GM13976 (cell line): ENCODE results near the gene AKT2.

Experiments
- DNase-seq: peaks from one replicate; pipeline ENCODE4 v3.0.0; 2012; ENCODE audit warnings: low spot score
- CTCF ChIP-seq: IDR thresholded peaks from 2 replicates; pipeline ENCODE4 v1.5.1; 2012; ENCODE audit warnings: borderline replicate concordance, mild to moderate bottlenecking; ENCODE audit not compliant: insufficient read depth; ENCODE audit errors: extremely low read depth, missing control alignments, control extremely low read depth
- in situ Hi-C: fragments of 300-500 bp; cut with MboI; formaldehyde crosslinking; loops from one replicate; pipeline ENCODE4 v1.12.0; 2022; ENCODE audit warnings: low sequenced_read_pairs, mixed read lengths, inconsistent platforms; ENCODE audit not compliant: unreplicated experiment

AKT2 gene

GRCh38 chr19:40210889-40211288 is 74.3 kb downstream of the AKT2 start:
- TF ChIP-seq CTCF, result no peak
- DNase-seq, result no peak
- in situ Hi-C loops, result no loop called here

DNA sequence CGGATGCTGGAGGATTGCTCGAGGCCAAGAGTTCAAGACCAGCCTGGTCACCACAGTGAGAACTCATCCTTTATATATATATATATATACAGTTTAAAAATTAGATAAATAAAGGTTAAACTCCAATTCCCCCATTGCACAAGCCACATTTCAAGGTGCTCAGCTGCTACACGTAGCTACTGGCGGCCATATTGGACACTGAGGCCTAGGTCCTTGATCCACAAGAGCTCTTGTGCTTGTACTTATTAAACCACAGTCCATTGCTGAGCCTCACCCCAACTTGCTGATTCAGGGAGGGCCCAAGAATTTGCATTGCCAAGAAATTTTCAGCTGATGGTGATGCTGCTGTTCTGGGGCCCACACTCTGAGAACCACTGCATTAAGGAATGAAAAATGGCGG is 76.5 kb downstream of the AKT2 start:
- no peak for TF ChIP-seq CTCF
- in situ Hi-C loops, result no loop called here
- no peak for DNase-seq

DNA sequence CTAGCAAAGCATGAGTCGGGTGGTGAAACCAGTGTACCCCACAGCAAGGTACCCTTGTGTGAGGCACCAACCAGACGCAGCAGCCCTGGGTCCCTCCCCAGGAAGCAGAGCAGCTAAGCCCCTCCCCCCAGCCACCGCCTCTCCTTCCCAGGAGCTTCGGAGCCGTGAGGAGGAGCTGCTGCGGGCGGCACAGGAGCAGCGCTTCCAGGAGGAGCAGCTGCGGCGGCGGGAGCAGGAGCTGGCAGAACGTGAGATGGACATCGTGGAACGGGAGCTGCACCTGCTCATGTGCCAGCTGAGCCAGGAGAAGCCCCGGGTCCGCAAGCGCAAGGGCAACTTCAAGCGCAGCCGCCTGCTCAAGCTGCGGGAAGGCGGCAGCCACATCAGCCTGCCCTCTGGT is 79.4 kb downstream of the AKT2 start:
- TF ChIP-seq CTCF, result no peak
- in situ Hi-C loops, result no loop called here
- no peak for DNase-seq

DNA sequence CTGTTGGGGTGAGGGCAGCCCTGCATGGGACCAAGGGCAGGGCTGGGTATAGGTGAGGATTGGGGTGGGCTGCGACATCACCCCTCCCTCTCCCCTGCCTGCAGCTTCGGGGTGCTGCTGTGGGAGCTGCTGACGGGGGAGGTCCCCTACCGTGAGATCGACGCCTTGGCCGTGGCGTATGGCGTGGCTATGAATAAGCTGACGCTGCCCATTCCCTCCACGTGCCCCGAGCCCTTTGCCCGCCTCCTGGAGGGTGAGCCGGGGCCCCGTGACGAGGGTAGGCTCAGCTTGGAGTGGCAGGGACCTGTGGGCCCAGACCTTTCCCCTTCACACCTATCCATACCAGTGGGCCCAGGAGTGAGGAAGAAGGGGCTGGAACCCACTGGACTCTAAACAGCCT is 80.8 kb downstream of the AKT2 start:
- in situ Hi-C loops, result no loop called here
- TF ChIP-seq CTCF, result no peak

DNA sequence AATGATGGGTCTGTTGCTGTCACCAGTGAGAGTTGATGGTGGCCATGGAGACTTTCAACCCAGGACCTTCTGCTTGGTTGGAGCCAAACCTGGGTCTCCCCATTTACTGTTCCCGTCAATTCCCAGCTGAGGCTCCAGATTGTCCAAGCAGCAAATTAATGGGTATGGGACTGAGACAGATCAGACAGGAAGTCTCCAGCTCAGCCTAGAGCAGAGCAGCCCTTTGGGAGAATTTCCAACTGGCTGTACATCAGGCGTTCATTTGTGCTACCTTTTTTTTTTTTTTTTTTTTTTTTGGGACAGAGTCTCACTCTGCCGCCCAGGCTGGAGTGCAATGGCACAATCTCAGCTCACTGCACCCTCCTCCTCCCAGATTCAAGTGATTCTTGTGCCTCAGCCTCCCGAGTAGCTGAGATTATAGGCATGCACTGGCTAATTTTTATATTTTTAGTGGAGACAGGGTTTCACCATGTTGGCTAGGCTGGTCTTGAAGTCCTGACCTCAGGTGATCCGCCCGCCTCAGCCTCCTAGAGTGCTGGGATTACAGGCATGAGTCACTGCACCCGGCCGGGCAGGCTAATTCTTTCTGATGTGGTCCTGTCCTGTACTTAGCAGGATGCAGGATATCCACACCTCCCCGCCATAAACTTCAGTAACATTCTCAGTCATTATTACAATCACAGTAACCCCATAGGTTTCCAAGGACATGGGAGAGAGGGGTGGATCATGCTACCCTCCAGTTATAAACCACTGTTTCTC is 84.6 kb downstream of the AKT2 start:
- TF ChIP-seq CTCF, result no peak
- in situ Hi-C loops, result no loop called here
- DNase-seq, result no peak

More for the DNA sequence above, 80.8 kb downstream of the AKT2 start:
- DNase-seq, result peak; percentile 3

GRCh38 chr19:40198272-40198990 is 86.7 kb downstream of the AKT2 start:
- in situ Hi-C loops, result no loop called here
- no peak for TF ChIP-seq CTCF
- DNase-seq, result no peak

GRCh38 chr19:40193587-40193849 is 91.6 kb downstream of the AKT2 start:
- in situ Hi-C loops, result no loop called here
- TF ChIP-seq CTCF, result no peak
- DNase-seq, result no peak
